ENCODE data around the gene DNAJC5. TPM values are rescaled to one million over a fixed set of nuclear protein-coding genes. Genes with fewer than 3 reads are reported as not detected.
"Not testable (repeated sequence)": the region's sequence is repeated elsewhere in the genome, so short reads cannot be mapped to it uniquely, and the experiment has no call there.

DNAJC5 gene
- total and polyA plus RNA-seq, 8 donors: 20.1 to 31.5 (median 27.8) TPM

DNA sequence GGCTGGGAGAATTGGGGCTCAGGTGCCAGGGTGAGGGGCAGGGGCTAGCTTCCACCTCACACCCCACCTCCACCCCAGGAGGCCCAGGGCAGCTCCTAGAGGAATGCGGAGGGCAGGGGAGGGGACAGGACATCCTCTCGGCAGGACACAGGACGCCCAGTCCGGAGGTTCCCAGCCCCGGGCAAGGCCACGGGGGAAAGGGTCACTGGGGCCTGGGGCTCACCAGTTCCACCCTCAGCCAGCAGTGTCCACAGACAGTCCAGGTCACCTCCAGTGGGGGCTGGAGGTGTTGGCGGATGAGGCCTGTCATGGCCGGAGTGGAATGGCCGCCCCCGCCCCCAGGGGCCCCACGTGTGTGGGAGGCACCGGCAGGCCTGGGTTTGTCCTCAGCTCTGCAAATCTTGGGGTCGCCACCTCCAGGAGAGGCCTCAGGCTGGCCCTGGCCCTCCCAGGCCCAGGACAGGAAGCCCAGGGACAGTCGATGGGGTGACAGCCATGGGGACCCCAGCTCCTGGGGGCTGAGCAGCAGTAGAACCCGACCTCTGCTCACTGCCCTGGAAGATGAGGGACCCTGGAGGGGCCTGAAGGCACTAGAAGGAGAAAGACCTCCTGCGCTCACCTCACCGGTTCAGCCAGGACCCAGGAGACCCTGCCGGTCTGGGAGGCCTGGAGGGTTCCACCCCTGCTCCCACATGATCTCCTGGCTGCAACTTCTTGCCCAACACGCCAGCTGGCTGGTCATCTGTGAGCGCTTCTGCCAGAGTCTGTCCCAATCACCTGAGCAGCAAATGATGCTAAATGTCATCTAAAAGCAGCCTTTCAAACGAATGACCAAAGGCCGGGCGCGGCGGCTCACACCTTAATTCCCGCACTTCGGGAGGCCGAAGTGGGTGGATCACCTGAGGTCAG lies 46.7 kb upstream of the DNAJC5 start:
- DNase-seq (peak in 1 of 6 donors; percentile 51), ATAC-seq (no peak), FAIRE-seq (no peak)
- H3K9me3 ChIP-seq: no peaks in the 10 kb centered on the region
- no peaks in the 10 kb centered on the region for H3K27me3 ChIP-seq
- H3K4me3 ChIP-seq: no peak overlapping the region
- H3K36me3 ChIP-seq: no peaks in the 10 kb centered on the region
- no peak overlapping the region for H3K27ac ChIP-seq
- TF ChIP-seq, protein P1, sequence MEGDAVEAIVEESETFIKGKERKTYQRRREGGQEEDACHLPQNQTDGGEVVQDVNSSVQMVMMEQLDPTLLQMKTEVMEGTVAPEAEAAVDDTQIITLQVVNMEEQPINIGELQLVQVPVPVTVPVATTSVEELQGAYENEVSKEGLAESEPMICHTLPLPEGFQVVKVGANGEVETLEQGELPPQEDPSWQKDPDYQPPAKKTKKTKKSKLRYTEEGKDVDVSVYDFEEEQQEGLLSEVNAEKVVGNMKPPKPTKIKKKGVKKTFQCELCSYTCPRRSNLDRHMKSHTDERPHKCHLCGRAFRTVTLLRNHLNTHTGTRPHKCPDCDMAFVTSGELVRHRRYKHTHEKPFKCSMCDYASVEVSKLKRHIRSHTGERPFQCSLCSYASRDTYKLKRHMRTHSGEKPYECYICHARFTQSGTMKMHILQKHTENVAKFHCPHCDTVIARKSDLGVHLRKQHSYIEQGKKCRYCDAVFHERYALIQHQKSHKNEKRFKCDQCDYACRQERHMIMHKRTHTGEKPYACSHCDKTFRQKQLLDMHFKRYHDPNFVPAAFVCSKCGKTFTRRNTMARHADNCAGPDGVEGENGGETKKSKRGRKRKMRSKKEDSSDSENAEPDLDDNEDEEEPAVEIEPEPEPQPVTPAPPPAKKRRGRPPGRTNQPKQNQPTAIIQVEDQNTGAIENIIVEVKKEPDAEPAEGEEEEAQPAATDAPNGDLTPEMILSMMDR (IDR thresholded peaks at IDR 0.05): no peak
- H3K4me1 ChIP-seq: no peaks in the 10 kb centered on the region
- WGBS, 2 donors: 58 to 69% methylated on average over 28 of the region's 28 CpGs
- intact Hi-C loops (cut with DNase I): no loop called here

DNA sequence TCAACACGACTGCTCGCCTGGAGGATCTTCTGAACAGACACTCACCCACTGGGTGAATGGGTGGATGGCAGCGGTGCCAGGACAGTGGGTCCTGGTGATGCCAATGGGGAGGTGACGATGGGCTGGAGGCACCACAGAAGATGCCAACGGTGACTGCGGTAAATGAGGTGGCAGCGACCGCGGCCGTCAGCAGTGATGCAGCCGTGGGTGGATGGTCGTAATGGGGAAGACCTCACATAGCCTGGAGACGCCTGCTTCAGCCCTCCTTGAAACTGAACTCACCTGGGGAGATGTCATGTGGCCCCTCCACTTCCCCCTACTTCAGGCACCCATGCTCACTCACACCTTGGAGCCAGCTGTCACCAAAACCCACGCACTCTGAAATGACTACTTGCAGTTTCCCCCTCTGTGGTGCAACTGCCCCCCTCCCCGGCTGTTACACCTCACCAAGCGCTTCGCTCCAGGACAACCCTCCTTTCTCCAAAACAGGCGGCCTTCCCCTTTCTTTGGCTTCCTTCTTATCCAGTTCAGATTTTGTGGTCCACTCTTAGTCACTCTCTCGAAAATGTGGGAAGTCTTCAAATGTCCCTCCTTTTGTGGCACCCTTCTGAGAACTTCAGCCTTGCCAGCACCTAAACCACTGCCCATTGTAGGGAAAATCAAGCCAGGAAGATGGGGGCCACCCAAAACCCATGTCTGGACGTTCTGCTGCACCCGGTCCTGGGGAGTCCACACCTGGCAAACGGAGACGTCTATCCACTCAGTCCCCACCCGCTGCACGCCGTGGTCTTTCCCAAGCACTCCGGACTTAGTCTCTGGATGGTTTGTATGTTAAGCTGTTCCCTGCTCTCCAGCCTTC lies 44.0 kb upstream of the DNAJC5 start:
- intact Hi-C loops (cut with DNase I): no loop called here
- WGBS, 2 donors: 53 to 69% methylated on average over 27 of the region's 27 CpGs
- H3K4me3 ChIP-seq: no peak overlapping the region
- no peaks in the 10 kb centered on the region for H3K9me3 ChIP-seq
- TF ChIP-seq, protein P1 (IDR thresholded peaks at IDR 0.05): no peak
- no peak for DNase-seq
- H3K36me3 ChIP-seq: no peaks in the 10 kb centered on the region
- ATAC-seq: no peak
- H3K27ac ChIP-seq: no peak overlapping the region
- no peak for FAIRE-seq
- H3K27me3 ChIP-seq: peaks cover 0 to 4% (median 0%) of the 10 kb centered on the region in 4 donors
- peaks cover 0 to 3% (median 0%) of the 10 kb centered on the region in 3 donors for H3K4me1 ChIP-seq

DNA sequence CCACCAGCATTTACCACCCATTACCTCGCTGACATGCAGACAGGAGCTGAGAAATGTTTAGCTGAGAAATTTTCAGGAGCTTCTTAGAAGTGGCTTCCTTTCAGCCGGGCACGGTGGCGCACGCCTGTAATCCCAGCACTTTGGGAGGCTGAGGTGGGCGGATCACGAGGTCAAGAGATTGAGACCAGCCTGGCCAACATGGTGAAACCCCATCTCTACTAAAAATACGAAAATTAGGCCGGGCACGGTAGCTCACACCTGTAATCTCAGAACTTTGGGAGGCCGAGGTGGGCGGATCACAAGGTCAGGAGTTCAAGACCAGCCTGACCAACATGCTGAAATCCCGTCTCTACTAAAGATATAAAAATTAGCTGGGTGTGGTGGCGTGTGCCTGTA lies 43.4 kb upstream of the DNAJC5 start:
- ATAC-seq; H3K27me3 ChIP-seq; FAIRE-seq; intact Hi-C loops (cut with DNase I); H3K4me3 ChIP-seq; H3K9me3 ChIP-seq; H3K36me3 ChIP-seq; H3K27ac ChIP-seq; DNase-seq; H3K4me1 ChIP-seq: not testable (repeated sequence)
- WGBS, 2 donors: 68 to 78% methylated on average over 14 of the region's 14 CpGs

DNA sequence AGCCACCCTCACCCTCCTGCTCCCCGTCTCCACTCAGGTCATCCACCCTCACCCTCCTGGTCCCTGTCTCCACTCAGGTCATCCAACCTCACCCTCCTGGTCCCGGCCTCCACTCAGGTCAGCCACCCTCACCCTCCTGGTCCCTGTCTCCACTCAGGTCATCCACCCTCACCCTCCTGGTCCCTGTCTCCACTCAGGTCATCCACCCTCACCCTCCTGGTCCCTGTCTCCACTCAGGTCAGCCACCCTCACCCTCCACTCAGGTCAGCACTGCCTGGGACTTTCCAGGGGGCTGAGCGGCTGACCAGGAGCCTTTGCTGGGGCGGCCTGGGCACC lies 41.2 kb upstream of the DNAJC5 start:
- FAIRE-seq; H3K4me1 ChIP-seq; H3K9me3 ChIP-seq; H3K36me3 ChIP-seq; H3K27me3 ChIP-seq; DNase-seq; ATAC-seq; H3K4me3 ChIP-seq; intact Hi-C loops (cut with DNase I): not testable (repeated sequence)
- peak overlapping the region in 1 of 4 donors; percentile 65 for H3K27ac ChIP-seq
- WGBS, 2 donors: 75 to 87% methylated on average over 4 of the region's 4 CpGs

DNA sequence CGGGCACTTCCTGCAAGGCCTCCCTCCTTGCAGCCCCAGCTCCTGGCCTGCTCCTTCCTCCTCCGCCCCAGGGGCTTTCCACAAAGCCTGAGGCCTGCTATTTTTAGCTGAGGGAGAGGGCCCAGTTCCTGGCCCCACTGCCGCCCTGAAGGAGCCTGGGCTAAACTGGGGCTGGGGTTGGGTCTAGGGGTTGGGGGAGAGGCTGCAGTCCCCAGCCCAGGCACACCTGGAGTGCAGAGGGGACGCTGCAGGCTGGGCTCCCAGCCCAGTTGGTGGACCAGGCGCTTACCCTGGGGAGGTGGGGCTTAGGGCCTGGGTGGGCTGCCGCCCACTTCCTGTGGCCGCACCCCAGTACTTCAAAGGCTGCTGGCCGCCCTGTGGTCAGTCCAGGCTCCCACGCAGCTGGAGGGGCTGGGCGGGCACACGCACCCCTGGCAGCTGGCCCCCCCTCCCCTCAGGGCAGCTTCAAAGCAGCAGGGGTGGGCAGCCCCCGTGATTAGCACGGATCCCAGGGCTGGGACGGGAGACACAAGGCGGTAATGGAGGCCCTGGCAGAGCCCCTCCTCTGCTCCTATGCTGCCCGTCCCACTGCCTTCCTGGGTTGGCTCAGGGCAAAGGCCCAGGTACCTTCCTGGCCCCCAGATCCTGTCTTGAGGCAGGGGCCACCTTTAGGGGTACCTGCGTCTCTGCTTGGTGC lies 40.7 kb upstream of the DNAJC5 start:
- Histone ChIP-seq H3K27me3 (peaks cover 0 to 5% (median 0%) of the 10 kb centered on the region in 4 donors), H3K9me3 (no peaks in the 10 kb centered on the region), H3K4me1 (peaks cover 0 to 3% (median 0%) of the 10 kb centered on the region in 3 donors), H3K27ac (peak overlapping the region in 3 of 4 donors; percentile 33 to 65 (median 47)), H3K4me3 (no peak overlapping the region), H3K36me3 (no peaks in the 10 kb centered on the region)
- FAIRE-seq (no peak), DNase-seq (peak in 1 of 6 donors; percentile 41), ATAC-seq (peak in 2 of 4 donors; percentile 52 to 70)
- WGBS, 2 donors: 35 to 39% methylated on average over 16 to 17 of the region's 17 CpGs
- TF ChIP-seq, protein P1 (IDR thresholded peaks at IDR 0.05): no peak
- intact Hi-C loops (cut with DNase I): no loop called here
